22Rv1 (cell line): ENCODE data around the gene SLC26A1.
A peak's percentile ranks its signal among the peaks of the same experiment; 100 is the strongest.

Source experiments
- H3K27ac ChIP-seq: fragments of 450-650 bp; 2 replicates; pipeline ENCODE4 v1.5.1; 2017
- ZFX ChIP-seq: fragments of 450-650 bp; IDR thresholded peaks from 2 replicates; pipeline ENCODE4 v1.6.1; 2017; ENCODE audit warnings: antibody characterized with exemption, borderline replicate concordance
- TF ChIP-seq, protein P1 (sequence below): fragments of 450-650 bp; IDR thresholded peaks from 2 replicates; pipeline ENCODE4 v1.5.1; 2017; ENCODE audit warnings: mild to moderate bottlenecking

SLC26A1 gene

DNA sequence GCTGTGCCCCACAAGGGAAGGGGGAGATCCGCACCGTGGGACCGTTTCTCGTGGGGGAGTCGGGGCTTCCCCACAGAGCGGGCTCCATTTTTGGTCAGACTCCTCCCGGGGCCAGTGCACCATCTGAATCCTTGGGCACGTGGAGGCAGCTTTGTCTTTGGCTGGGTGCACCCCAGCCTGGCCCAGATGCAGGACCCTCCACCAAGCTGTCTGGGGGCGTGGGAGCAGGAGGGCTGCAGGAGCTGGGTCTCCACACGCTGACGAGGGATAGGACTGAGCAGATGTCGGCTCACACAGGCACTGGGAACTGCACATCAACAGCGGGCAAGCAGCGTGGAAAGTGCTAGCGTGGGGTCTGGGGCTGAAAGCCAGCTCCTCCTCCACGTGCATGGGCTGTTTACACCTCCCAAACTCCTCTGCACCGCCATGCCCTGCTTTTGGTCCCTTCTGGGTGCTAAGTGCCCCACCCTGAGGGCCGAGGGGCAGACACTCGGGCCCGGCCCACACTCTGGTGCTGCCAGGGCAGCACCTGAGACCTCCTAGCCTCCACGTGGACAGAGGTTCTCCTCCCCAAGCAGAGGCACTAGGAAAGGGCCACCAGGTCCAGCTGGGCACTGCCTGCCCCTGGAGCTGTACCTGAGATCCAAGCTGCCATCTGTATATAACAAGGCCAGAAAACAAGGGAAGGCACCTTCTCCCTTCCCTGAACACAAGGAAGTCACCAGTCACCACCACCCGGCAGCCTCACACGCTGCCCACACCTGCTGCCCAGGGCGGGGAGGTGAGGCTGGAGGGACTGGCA lies 33.7 kb downstream of the SLC26A1 start:
- peak overlapping the region; percentile 44 for H3K27ac ChIP-seq
- TF ChIP-seq, protein P1, sequence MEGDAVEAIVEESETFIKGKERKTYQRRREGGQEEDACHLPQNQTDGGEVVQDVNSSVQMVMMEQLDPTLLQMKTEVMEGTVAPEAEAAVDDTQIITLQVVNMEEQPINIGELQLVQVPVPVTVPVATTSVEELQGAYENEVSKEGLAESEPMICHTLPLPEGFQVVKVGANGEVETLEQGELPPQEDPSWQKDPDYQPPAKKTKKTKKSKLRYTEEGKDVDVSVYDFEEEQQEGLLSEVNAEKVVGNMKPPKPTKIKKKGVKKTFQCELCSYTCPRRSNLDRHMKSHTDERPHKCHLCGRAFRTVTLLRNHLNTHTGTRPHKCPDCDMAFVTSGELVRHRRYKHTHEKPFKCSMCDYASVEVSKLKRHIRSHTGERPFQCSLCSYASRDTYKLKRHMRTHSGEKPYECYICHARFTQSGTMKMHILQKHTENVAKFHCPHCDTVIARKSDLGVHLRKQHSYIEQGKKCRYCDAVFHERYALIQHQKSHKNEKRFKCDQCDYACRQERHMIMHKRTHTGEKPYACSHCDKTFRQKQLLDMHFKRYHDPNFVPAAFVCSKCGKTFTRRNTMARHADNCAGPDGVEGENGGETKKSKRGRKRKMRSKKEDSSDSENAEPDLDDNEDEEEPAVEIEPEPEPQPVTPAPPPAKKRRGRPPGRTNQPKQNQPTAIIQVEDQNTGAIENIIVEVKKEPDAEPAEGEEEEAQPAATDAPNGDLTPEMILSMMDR, result no peak
- TF ChIP-seq ZFX, result no peak

DNA sequence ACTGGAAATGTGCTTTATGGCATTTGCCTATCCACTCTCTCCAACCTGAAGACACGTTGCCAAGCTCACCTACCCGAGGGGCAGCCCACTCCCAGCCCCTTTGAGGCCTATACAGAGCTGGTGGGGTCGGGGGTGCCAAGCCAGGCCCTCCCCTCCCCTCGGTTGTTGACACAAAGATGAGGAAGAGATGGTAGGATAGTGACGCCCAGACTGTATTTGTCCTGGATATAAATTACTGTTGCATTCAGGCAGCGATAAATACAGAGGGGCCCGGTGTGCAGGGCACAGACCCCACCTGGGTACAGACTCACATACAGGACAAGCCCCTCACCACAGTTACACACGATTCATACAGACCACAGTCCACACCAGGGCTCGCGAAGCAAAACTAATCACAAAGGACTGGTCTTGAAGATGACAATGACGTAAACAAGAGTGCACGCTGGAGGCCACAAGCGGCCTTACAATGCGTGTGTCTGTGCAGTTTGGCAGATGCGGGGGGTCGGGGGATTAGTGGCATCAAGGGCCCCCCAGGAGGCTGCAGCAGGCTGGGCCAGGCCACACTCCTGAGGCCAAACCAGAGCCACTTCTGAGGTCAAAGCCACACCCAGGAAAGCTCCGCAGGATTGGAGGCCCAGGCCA lies 34.4 kb downstream of the SLC26A1 start:
- H3K27ac ChIP-seq, result peak overlapping the region; percentile 44
- TF ChIP-seq ZFX, result no peak
- TF ChIP-seq, protein P1, result no peak

DNA sequence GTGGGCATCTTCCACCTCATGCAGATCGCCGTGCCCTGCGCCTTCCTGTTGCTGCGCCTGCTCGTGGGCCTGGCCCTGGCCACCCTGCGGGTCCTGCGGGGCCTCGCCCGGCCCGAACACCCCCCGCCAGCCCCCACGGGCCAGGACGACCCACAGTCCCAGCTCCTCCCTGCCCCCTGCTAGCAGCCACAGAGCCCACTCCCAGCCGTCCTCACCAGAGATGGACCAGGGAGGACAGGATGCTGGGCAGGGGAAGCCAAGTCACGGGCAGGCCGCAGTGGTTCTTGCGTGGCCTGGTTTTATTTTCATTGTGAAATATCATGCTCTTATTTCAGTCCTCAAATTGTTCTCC lies 34.9 kb downstream of the SLC26A1 start:
- peak overlapping the region; percentile 44 for H3K27ac ChIP-seq
- TF ChIP-seq, protein P1, result no peak
- no peak for TF ChIP-seq ZFX

DNA sequence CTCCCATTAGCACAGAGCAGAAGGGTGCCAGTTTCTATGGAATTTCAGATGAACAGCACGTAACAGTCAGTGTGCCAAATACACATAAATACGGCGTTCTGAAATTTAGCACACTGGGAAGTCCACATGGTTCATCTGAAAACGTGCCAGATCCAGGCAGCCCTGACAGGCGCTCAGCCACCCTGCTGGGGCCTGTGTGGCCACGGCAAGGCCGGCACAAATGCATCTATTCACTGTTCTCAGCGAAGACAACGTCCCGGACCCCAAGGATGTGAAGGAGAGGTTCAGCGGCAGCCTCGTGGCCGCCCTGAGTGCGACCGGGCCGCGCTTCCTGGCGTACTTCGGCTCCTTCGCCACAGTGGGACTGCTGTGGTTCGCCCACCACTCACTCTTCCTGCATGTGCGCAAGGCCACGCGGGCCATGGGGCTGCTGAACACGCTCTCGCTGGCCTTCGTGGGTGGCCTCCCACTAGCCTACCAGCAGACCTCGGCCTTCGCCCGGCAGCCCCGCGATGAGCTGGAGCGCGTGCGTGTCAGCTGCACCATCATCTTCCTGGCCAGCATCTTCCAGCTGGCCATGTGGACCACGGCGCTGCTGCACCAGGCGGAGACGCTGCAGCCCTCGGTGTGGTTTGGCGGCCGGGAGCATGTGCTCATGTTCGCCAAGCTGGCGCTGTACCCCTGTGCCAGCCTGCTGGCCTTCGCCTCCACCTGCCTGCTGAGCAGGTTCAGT lies 35.5 kb downstream of the SLC26A1 start:
- TF ChIP-seq, protein P1, result no peak
- no peak for TF ChIP-seq ZFX
- peak overlapping the region; percentile 44 for H3K27ac ChIP-seq

DNA sequence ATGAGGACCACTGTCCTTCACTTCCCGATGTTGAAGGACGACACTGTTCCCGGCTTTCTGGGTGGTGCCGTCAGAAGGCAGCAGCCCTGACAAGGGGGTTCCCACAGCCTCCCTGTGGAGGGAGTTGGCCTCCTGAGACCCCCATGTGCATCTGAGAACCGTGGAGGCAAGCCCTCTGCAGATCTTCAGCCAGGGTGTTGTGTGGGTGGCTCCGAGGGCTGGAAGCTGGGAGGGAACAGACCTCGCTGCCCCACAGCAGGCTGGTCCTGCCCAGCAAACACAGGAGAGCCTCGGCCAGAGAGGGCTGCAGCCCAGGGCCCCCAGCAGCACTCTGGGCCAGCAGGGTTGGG lies 36.0 kb downstream of the SLC26A1 start:
- no peak for TF ChIP-seq ZFX
- TF ChIP-seq, protein P1, result no peak

DNA sequence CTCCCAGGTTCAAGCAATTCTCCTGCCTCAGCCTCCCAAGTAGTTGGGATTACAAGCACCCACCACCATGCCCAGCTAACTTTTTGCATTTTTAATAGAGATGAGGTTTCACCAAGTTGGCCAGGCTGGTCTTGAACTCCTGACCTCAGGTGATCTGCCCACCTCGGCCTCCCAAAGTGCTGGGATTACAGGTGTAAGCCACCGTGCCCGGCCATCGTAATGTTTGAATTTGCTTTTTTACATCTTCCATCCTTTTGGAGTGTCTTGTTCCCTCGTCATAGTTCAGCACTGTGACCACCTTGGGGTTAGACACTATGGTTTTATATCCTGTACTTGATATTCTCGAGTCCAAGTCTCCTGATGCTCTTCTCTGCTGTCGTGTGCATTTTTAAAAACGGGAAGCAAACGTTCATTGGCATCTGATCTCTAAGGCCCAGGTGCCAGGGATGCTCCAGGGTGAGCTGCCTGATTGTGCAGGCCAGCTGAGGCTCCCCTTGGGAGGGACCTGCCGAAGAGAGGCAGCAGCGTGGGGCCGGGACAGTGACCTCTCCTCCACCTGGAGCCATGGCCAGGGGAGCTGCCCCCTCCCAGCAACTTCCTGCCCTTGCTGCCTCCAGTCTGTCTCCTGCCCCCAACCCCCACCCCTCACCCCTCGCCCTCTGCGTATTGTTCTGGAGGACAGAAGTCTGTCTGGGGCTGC lies 36.5 kb downstream of the SLC26A1 start:
- TF ChIP-seq, protein P1, result no peak
- no peak for TF ChIP-seq ZFX
- 0 out of 2 replicates have a peak overlapping the region, but pooled peaks have one; percentile 44 for H3K27ac ChIP-seq

More for the DNA sequence above, 36.0 kb downstream of the SLC26A1 start:
- H3K27ac ChIP-seq, result peak overlapping the region; percentile 44; the same call in 1 of the 2 replicates
